ENCODE data around the gene RB1. TPM values are rescaled to one million over a fixed set of nuclear protein-coding genes. Genes with fewer than 3 reads are reported as not detected.
A peak's percentile ranks its signal among the peaks of the same experiment; 100 is the strongest.

RB1 gene
- polyA plus RNA-seq, 3 donors: 18.4 to 38.8 (median 29.9) TPM

DNA sequence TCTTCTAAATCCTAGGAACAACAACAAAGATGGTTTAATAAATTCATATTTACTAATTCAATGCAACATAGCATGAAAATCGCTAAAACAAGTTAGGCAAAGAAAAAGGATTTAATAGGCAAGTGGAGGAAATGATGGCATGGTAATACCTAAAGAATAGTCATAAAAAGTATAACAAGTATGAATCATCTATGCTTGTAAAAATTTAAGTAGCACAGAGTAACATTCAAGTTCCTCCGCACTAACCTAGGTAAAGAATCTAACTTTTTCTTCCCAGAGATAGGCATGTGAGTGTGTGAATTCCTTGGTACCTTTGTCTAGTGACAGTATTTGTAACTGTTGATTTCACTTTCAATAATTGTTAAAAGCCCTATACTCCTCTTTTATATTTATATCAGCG is 186.7 kb downstream of the RB1 start:
- peaks cover 64 to 80% of the 10 kb centered on the region in 2 donors for H3K4me1 ChIP-seq (ENCODE audit: control insufficient read depth in 1 of 2, insufficient read depth in 2 of 2, low read length in 2 of 2)
- H3K9me3 ChIP-seq (replicated peaks in 1 of 2; ENCODE audit: control insufficient read depth in 1 of 2, insufficient read depth in 1 of 2, low read length in 2 of 2): no peaks in the 10 kb centered on the region
- no peak overlapping the region for H3K9ac ChIP-seq (ENCODE audit: insufficient read depth, low read length, poor library complexity, severe bottlenecking)
- Mint-ChIP-seq H3K4me3 (peak overlapping the region in 1 of 2 donors; percentile 51), H3K9me3 (peaks cover 0 to 2% (median 0%) of the 10 kb centered on the region in 7 donors), H3K27ac (peak overlapping the region in 6 of 7 donors; percentile 20 to 77 (median 60)), H3K27me3 (ENCODE audit: low read depth in 3 of 3) (no peaks in the 10 kb centered on the region), H3K36me3 (peaks cover 39 to 52% of the 10 kb centered on the region in 2 donors), H3K4me1 (peaks cover 52% of the 10 kb centered on the region)
- H3K79me2 ChIP-seq (ENCODE audit: insufficient read depth, low read length): peaks cover 39% of the 10 kb centered on the region
- WGBS (ENCODE audit: insufficient coverage): no CpG with 5 or more reads among the region's 3 CpGs
- peak overlapping the region in 1 of 2 donors; percentile 92 for H3K27ac ChIP-seq (ENCODE audit: low read depth in 1 of 2, low read length in 2 of 2)
- peak overlapping the region; percentile 10 to 69 (median 13) for H3K4me3 ChIP-seq (replicated peaks in 1 of 3; ENCODE audit: low read depth in 2 of 3, low read length in 3 of 3)
- H3K4me2 ChIP-seq (replicated peaks; ENCODE audit: extremely low read depth, low read length, poor library complexity, severe bottlenecking): peak overlapping the region; percentile 73
- no peaks in the 10 kb centered on the region for H4K20me1 ChIP-seq (ENCODE audit: insufficient read depth, low read length)
- no peak for DNase-seq
- TF ChIP-seq, protein P1, sequence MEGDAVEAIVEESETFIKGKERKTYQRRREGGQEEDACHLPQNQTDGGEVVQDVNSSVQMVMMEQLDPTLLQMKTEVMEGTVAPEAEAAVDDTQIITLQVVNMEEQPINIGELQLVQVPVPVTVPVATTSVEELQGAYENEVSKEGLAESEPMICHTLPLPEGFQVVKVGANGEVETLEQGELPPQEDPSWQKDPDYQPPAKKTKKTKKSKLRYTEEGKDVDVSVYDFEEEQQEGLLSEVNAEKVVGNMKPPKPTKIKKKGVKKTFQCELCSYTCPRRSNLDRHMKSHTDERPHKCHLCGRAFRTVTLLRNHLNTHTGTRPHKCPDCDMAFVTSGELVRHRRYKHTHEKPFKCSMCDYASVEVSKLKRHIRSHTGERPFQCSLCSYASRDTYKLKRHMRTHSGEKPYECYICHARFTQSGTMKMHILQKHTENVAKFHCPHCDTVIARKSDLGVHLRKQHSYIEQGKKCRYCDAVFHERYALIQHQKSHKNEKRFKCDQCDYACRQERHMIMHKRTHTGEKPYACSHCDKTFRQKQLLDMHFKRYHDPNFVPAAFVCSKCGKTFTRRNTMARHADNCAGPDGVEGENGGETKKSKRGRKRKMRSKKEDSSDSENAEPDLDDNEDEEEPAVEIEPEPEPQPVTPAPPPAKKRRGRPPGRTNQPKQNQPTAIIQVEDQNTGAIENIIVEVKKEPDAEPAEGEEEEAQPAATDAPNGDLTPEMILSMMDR (IDR thresholded peaks at IDR 0.05): no peak
- H2AFZ ChIP-seq (ENCODE audit: insufficient read depth, low read depth, low read length, poor library complexity, severe bottlenecking): no peak overlapping the region
- H3K36me3 ChIP-seq (replicated peaks in 1 of 2; ENCODE audit: control insufficient read depth in 1 of 2, insufficient read depth in 2 of 2, low read length in 2 of 2): peaks cover 24 to 50% of the 10 kb centered on the region in 2 donors
- H3K27me3 ChIP-seq (ENCODE audit: control insufficient read depth in 2 of 2, insufficient read depth in 2 of 2, low read length in 2 of 2): no peaks in the 10 kb centered on the region
- intact Hi-C loops (cut with micrococcal nuclease): loop anchor here (5.0 kb wide), 2 partner anchors 82 to 87 kb away; no protein-coding TSS in a partner anchor

DNA sequence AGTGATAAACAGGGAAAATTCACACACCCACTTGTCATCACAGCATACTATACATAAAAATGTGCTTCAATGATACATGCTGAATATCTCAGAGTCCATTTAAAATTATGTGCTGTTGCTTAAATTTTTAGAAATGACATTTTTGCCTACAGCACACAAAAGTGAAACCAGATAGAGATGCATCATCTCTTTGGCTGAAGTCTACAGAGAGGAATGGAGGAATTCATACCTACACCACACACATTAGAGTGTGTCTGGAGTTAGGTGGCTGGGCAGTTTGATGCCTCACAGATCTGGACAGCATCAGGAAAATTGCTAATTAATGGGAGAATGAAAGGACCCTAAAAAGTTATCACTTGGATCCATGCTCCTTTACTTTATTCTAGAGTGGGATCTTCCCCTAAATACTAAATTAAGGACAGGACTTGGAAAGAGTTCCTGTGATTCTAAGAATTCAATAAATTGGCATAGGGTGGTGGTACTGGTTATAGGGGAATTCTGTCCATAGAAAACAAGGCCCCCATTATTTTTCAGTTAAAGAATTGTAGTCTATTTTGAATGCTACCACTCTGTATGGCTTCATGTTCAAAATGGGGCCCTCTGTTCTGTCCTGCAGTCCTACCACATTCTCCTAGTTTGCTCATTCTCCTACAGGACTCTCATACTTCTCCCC is 188.0 kb downstream of the RB1 start:
- Histone ChIP-seq H3K36me3 (replicated peaks in 1 of 2; ENCODE audit: control insufficient read depth in 1 of 2, insufficient read depth in 2 of 2, low read length in 2 of 2) (peaks cover 32 to 57% of the 10 kb centered on the region in 2 donors), H3K27me3 (ENCODE audit: control insufficient read depth in 2 of 2, insufficient read depth in 2 of 2, low read length in 2 of 2) (no peaks in the 10 kb centered on the region), H3K4me3 (replicated peaks in 1 of 3; ENCODE audit: low read depth in 2 of 3, low read length in 3 of 3) (peak overlapping the region; percentile 34 to 69 (median 36)), H3K79me2 (ENCODE audit: insufficient read depth, low read length) (peaks cover 39% of the 10 kb centered on the region), H3K4me1 (ENCODE audit: control insufficient read depth in 1 of 2, insufficient read depth in 2 of 2, low read length in 2 of 2) (peaks cover 62 to 81% of the 10 kb centered on the region in 2 donors), H3K9me3 (replicated peaks in 1 of 2; ENCODE audit: control insufficient read depth in 1 of 2, insufficient read depth in 1 of 2, low read length in 2 of 2) (no peaks in the 10 kb centered on the region), H2AFZ (ENCODE audit: insufficient read depth, low read depth, low read length, poor library complexity, severe bottlenecking) (peak overlapping the region; percentile 41), H3K27ac (ENCODE audit: low read depth in 1 of 2, low read length in 2 of 2) (peak overlapping the region; percentile 91 to 92), H4K20me1 (ENCODE audit: insufficient read depth, low read length) (no peaks in the 10 kb centered on the region), H3K9ac (ENCODE audit: insufficient read depth, low read length, poor library complexity, severe bottlenecking) (peak overlapping the region; percentile 63), H3K4me2 (replicated peaks; ENCODE audit: extremely low read depth, low read length, poor library complexity, severe bottlenecking) (peak overlapping the region; percentile 73)
- H3K4me1 Mint-ChIP-seq: peaks cover 46% of the 10 kb centered on the region
- H3K36me3 Mint-ChIP-seq: peaks cover 42 to 53% of the 10 kb centered on the region in 2 donors
- no peak overlapping the region for H3K27ac Mint-ChIP-seq
- TF ChIP-seq, protein P1 (IDR thresholded peaks at IDR 0.05): no peak
- intact Hi-C loops (cut with micrococcal nuclease): loop anchor here (5.0 kb wide), 2 partner anchors 81 to 86 kb away; no protein-coding TSS in a partner anchor
- H3K9me3 Mint-ChIP-seq: peaks cover 0 to 2% (median 0%) of the 10 kb centered on the region in 7 donors
- DNase-seq: peak in 1 of 3 donors; percentile 24
- no peak overlapping the region for H3K4me3 Mint-ChIP-seq
- no peaks in the 10 kb centered on the region for H3K27me3 Mint-ChIP-seq (ENCODE audit: low read depth in 3 of 3)
